HepG2 (cell line): ENCODE measurements around the gene PLIN5. TPM values are rescaled to one million over a fixed set of nuclear protein-coding genes. Genes with fewer than 3 reads are reported as not detected.

Experiments
- ATAC-seq: fragments of 200-7000 bp; cut with Tn5 transposase; 3 replicates; pipeline ENCODE4 v1.9.1; 2020; ENCODE audit warnings: mild to moderate bottlenecking, moderate library complexity
- BruUV-seq: library from RNA; stranded (reverse); fragments of 400-500 nt; replicated peaks from 2 replicates; lab custom pipeline; 2021; lab: Mats Ljungman, UMichigan
- CTCF ChIA-PET: fragments of 300-600 bp; formaldehyde crosslinking; extraction: SDS; loops from one replicate; lab custom pipeline; 2021; ENCODE audit warnings: low total read pairs, inconsistent platforms, low intra/inter-chr PET ratio; lab: Yijun Ruan, JAX
- POLR2A ChIA-PET: fragments of 350-600 bp; sonication (Branson Sonifier 250); formaldehyde crosslinking; loops from one replicate; lab custom pipeline; 2020; ENCODE audit warnings: antibody characterized with exemption, inconsistent platforms; lab: Yijun Ruan, JAX
- DNase-seq: peaks from one replicate; pipeline ENCODE4 v3.0.0-alpha.2; 2015; ENCODE audit warnings: low spot score
- FAIRE-seq: peaks from 3 replicates; lab custom pipeline; 2011; peaks lifted over from hg19 to GRCh38; lab: Jason Lieb, UNC
- H2AFZ ChIP-seq: one replicate; pipeline ENCODE4 v1.6.1; 2011; ENCODE audit warnings: low read length, inconsistent platforms
- H3K27ac ChIP-seq: fragments of 300-600 bp; 3 replicates; pipeline ENCODE4 v1.8.0; 2011; ENCODE audit warnings: mixed run types, mild to moderate bottlenecking, mixed read lengths, low read length, inconsistent platforms; ENCODE audit not compliant: insufficient read depth; ENCODE audit errors: extremely low read length
- H3K27me3 ChIP-seq, 2 experiments: fragments of 200-600 bp in 1 of 2; 2 replicates in 1 of 2; 3 replicates in 1 of 2; pipeline versions ENCODE4 v1.6.0 to v1.8.0; 2011; ENCODE audit warnings: low read length in 2 of 2, mild to moderate bottlenecking in 2 of 2, moderate library complexity in 2 of 2, inconsistent platforms in 1 of 2; ENCODE audit not compliant: insufficient read depth in 2 of 2, control insufficient read depth in 1 of 2
- H3K36me3 ChIP-seq, 2 experiments: fragments of 200-600 bp in 1 of 2; replicated peaks in 1 of 2; 2 replicates in 1 of 2; 3 replicates in 1 of 2; pipeline versions ENCODE4 v1.5.1 to v1.8.0; 2011; ENCODE audit warnings: low read length in 2 of 2, inconsistent platforms in 1 of 2; ENCODE audit not compliant: insufficient read depth in 2 of 2, control insufficient read depth in 1 of 2
- H3K4me1 ChIP-seq: 2 replicates; pipeline ENCODE4 v1.5.1; 2012; ENCODE audit warnings: low read length, inconsistent platforms; ENCODE audit not compliant: insufficient read depth
- H3K4me2 ChIP-seq: 2 replicates; pipeline ENCODE4 v1.6.0; 2011; ENCODE audit warnings: low read depth, low read length, inconsistent platforms
- H3K4me3 ChIP-seq, 3 experiments: fragments of 200-600 bp in 1 of 3; sonication (generic), shearing (Covaris generic) in 1 of 3; replicated peaks in 1 of 3; 2 replicates each; pipeline ENCODE4 v1.5.1; 2011 to 2016; ENCODE audit warnings: low read length in 3 of 3, inconsistent platforms in 2 of 3, low read depth in 2 of 3, mild to moderate bottlenecking in 2 of 3, control low read depth in 1 of 3, mixed read lengths in 1 of 3; ENCODE audit not compliant: insufficient read depth in 1 of 3
- H3K79me2 ChIP-seq: one replicate; pipeline ENCODE4 v1.6.1; 2011; ENCODE audit warnings: low read length, inconsistent platforms; ENCODE audit not compliant: insufficient read depth
- H3K9ac ChIP-seq: 2 replicates; pipeline ENCODE4 v1.6.0; 2011; ENCODE audit warnings: mild to moderate bottlenecking, low read depth, low read length, inconsistent platforms; ENCODE audit not compliant: insufficient read depth
- H3K9me3 ChIP-seq: 2 replicates; pipeline ENCODE4 v1.5.1; 2012; ENCODE audit warnings: mild to moderate bottlenecking, low read length
- H4K20me1 ChIP-seq: 2 replicates; pipeline ENCODE4 v1.6.0; 2011; ENCODE audit warnings: inconsistent platforms, mild to moderate bottlenecking, low read length, moderate library complexity; ENCODE audit not compliant: insufficient read depth
- CREM ChIP-seq, 2 experiments: sonication (generic) in 1 of 2; formaldehyde crosslinking in 1 of 2; IDR thresholded peaks; 2 replicates each; pipeline versions ENCODE4 v1.4.0 to v1.6.1; 2016 to 2020; ENCODE audit warnings: antibody characterized with exemption in 1 of 2, mild to moderate bottlenecking in 1 of 2, missing genetic modification reagents in 1 of 2
- HNRNPL ChIP-seq: fragments of 200-400 bp; formaldehyde crosslinking; IDR thresholded peaks from 2 replicates; pipeline ENCODE4 v1.6.1; 2017; ENCODE audit warnings: mild to moderate bottlenecking, low read depth, low read length
- RBFOX2 ChIP-seq: fragments of 200-400 bp; formaldehyde crosslinking; IDR thresholded peaks from 2 replicates; pipeline ENCODE4 v1.6.1; 2017; ENCODE audit warnings: low read depth, mild to moderate bottlenecking, low read length
- ZNF331 ChIP-seq: sonication (generic); formaldehyde crosslinking; IDR thresholded peaks from 2 replicates; pipeline ENCODE4 v1.4.0; 2020; ENCODE audit warnings: missing genetic modification reagents
- ZNF430 ChIP-seq: sonication (generic); formaldehyde crosslinking; IDR thresholded peaks from 2 replicates; pipeline ENCODE4 v1.9.0; 2021; ENCODE audit warnings: mild to moderate bottlenecking, missing genetic modification reagents
- ZNF543 ChIP-seq: sonication (generic); formaldehyde crosslinking; IDR thresholded peaks from 2 replicates; pipeline ENCODE4 v1.4.0; 2020; ENCODE audit warnings: mild to moderate bottlenecking, missing genetic modification reagents
- WGBS: methylation state at CpG from one replicate; pipeline ENCODE4 v1.1.6; 2017; ENCODE audit warnings: low lambda C conversion rate; 5-methylcytosine and 5-hydroxymethylcytosine counted together
- in situ Hi-C: cut with HindIII; loops from 2 replicates; pipeline ENCODE4 v1.10.0; 2017; ENCODE audit warnings: low pct_unique_long_range_greater_than_20kb; ENCODE audit not compliant: extremely low pct_ligation_motif_present
- intact Hi-C: fragments of 100-400 bp; cut with micrococcal nuclease; formaldehyde crosslinking; loops from one replicate; pipeline ENCODE4 v1.10.0; 2022; ENCODE audit not compliant: unreplicated experiment
- polyA plus RNA-seq, 8 experiments: library from polyadenylated mRNA; depleted of rRNA in 3 of 8; stranded (reverse) in 7 of 8; unstranded in 1 of 8; fragments of >200 nt; fragmentation: Illumina TruSeq in 4 of 8; extraction: Trizol in 4 of 8; gene quantifications; 2 replicates each; pipeline versions ENCODE4 v1.2.1 to v1.2.3, GENCODE V29; 2011 to 2016; ENCODE audit warnings: low read depth in 4 of 8, missing spikeins in 1 of 8, mixed read lengths in 1 of 8; ENCODE audit not compliant: insufficient read depth in 1 of 8
- total RNA-seq, 5 experiments: library from RNA; depleted of rRNA; stranded (reverse); fragments of >200 nt; fragmentation: Illumina TruSeq; extraction: Trizol; gene quantifications; 2 replicates each; pipeline ENCODE4 v1.2.3, GENCODE V29; 2016; ENCODE audit warnings: low read depth in 1 of 5
- TF ChIP-seq, protein P1 (sequence below): sonication (generic); formaldehyde crosslinking; IDR thresholded peaks from 2 replicates; pipeline ENCODE4 v1.4.0; 2020; ENCODE audit warnings: missing genetic modification reagents, mild to moderate bottlenecking, borderline replicate concordance
- TF ChIP-seq, protein P2 (sequence below): sonication (generic); formaldehyde crosslinking; IDR thresholded peaks from 2 replicates; pipeline ENCODE4 v1.9.0; 2022; ENCODE audit warnings: low read depth, missing genetic modification reagents
- TF ChIP-seq, protein P3 (sequence below): fragments of 450-650 bp; IDR thresholded peaks from 2 replicates; pipeline ENCODE4 v1.6.1; 2017
- TF ChIP-seq, protein P4 (sequence below): sonication (generic); formaldehyde crosslinking; IDR thresholded peaks from 2 replicates; pipeline ENCODE4 v1.8.0; 2022; ENCODE audit warnings: low read depth, missing genetic modification reagents

The PLIN5 gene
- total and polyA plus RNA-seq, 2 of the 13 experiments (the other 11 are each of a cell fraction or from before 2014, with no cell fraction given): 1.8 to 4.8 TPM

DNA sequence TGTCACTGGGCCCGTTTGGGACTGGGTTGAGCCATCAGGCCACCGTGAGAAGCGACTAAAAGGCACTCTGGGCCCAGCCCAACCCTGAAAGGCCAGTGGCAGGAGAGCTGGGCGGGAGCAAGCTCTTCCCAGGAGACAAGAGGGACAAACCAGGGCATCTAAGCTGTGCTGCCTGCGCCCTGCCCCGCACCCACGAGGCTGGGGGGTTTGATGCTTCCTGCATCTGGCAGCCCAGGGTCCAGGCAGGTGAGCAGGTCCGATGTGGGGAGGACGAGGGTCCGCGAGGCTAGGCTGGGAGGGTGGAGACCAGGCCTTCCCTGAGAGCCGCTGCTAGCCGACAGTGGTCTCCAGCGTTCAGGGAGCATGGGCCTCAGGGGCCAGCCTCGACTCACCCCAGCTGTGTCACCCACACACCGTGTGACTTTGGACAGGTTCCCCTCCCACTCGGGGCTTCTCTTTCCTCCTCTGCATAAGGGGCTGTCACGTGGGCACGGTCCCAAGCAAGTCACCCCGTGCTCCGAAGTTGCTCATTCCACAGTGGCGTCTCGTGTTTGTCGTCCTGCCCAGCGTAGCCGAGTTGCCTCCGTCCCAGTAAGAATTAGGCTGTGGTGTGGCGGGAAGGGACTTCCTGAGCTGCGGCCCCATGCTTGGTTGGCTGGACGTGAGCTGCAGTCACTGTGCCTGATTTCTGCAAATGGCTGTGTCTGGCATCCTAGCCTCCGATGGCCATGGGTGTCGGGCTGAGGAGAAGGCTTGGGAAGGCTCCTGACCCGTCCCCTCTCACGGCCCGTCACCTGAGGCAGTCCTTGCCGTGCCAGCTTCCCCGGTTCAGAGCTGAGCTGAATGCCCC, 32.5 kb downstream of the PLIN5 start (continued):
- TF ChIP-seq, protein P1, sequence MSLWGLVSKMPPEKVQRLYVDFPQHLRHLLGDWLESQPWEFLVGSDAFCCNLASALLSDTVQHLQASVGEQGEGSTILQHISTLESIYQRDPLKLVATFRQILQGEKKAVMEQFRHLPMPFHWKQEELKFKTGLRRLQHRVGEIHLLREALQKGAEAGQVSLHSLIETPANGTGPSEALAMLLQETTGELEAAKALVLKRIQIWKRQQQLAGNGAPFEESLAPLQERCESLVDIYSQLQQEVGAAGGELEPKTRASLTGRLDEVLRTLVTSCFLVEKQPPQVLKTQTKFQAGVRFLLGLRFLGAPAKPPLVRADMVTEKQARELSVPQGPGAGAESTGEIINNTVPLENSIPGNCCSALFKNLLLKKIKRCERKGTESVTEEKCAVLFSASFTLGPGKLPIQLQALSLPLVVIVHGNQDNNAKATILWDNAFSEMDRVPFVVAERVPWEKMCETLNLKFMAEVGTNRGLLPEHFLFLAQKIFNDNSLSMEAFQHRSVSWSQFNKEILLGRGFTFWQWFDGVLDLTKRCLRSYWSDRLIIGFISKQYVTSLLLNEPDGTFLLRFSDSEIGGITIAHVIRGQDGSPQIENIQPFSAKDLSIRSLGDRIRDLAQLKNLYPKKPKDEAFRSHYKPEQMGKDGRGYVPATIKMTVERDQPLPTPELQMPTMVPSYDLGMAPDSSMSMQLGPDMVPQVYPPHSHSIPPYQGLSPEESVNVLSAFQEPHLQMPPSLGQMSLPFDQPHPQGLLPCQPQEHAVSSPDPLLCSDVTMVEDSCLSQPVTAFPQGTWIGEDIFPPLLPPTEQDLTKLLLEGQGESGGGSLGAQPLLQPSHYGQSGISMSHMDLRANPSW: no peak
- TF ChIP-seq ZNF430 (CRISPR knock-in tag): no peak
- TF ChIP-seq, protein P2, sequence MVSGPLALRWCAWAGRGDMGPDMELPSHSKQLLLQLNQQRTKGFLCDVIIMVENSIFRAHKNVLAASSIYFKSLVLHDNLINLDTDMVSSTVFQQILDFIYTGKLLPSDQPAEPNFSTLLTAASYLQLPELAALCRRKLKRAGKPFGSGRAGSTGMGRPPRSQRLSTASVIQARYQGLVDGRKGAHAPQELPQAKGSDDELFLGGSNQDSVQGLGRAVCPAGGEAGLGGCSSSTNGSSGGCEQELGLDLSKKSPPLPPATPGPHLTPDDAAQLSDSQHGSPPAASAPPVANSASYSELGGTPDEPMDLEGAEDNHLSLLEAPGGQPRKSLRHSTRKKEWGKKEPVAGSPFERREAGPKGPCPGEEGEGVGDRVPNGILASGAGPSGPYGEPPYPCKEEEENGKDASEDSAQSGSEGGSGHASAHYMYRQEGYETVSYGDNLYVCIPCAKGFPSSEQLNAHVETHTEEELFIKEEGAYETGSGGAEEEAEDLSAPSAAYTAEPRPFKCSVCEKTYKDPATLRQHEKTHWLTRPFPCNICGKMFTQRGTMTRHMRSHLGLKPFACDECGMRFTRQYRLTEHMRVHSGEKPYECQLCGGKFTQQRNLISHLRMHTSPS: no peak
- TF ChIP-seq ZNF331 (CRISPR knock-in tag): no peak

DNA sequence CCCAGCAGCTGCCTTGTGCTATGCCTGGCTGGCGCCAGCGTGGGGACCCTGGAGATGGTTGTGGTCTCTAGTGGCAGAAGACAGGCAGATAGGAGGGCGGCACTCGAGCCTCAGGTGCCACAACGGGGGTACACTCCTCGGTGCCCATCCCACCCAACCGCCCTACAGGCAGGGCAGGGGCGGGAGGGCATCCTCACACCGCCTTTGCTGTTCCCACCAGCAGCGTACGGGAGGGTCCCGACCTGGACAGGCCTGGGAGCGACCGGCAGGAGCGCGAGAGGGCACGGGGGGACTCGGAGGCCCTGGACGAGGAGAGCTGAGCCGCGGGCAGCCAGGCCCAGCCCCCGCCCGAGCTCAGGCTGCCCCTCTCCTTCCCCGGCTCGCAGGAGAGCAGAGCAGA, 33.3 kb downstream of the PLIN5 start:
- Histone ChIP-seq H3K36me3 (peaks cover 11 to 31% of the 10 kb centered on the region in 2 experiments; a peak in 4 of 5 replicates), H3K9me3 (no peaks in the 10 kb centered on the region), H4K20me1 (no peaks in the 10 kb centered on the region), H3K4me1 (no peaks in the 10 kb centered on the region), H3K9ac (no peak overlapping the region), H3K79me2 (no peaks in the 10 kb centered on the region), H3K4me2 (no peak overlapping the region), H3K4me3 (no peak overlapping the region), H2AFZ (no peak overlapping the region), H3K27ac (no peak overlapping the region), H3K27me3 (no peaks in the 10 kb centered on the region)
- ChIA-PET POLR2A (no interaction called here), CTCF (no interaction called here)
- intact Hi-C loops (no loop called here), in situ Hi-C loops (no loop called here)
- DNase-seq: no peak
- no peak for FAIRE-seq
- 94% methylated on average over 15 of the region's 25 CpGs for WGBS
- BruUV-seq: no TSS peak
- no peak for ATAC-seq
- TF ChIP-seq, protein P3, sequence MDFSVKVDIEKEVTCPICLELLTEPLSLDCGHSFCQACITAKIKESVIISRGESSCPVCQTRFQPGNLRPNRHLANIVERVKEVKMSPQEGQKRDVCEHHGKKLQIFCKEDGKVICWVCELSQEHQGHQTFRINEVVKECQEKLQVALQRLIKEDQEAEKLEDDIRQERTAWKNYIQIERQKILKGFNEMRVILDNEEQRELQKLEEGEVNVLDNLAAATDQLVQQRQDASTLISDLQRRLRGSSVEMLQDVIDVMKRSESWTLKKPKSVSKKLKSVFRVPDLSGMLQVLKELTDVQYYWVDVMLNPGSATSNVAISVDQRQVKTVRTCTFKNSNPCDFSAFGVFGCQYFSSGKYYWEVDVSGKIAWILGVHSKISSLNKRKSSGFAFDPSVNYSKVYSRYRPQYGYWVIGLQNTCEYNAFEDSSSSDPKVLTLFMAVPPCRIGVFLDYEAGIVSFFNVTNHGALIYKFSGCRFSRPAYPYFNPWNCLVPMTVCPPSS: no peak
- TF ChIP-seq, protein P4, sequence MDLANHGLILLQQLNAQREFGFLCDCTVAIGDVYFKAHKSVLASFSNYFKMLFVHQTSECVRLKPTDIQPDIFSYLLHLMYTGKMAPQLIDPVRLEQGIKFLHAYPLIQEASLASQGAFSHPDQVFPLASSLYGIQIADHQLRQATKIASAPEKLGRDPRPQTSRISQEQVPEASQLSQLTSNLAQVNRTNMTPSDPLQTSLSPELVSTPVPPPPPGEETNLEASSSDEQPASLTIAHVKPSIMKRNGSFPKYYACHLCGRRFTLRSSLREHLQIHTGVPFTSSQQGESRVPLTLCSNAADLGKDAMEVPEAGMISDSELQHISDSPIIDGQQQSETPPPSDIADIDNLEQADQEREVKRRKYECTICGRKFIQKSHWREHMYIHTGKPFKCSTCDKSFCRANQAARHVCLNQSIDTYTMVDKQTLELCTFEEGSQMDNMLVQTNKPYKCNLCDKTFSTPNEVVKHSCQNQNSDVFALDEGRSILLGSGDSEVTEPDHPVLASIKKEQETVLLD (CRISPR knock-in tag): no peak
- no peak for TF ChIP-seq CREM (IDR thresholded peaks at IDR 0.05)
- TF ChIP-seq CREM (CRISPR knock-in tag; IDR thresholded peaks at IDR 0.05): no peak
- TF ChIP-seq ZNF543: no peak
- no peak for TF ChIP-seq HNRNPL
- TF ChIP-seq RBFOX2: peak; percentile 46; the same call in 1 of the 2 replicates
